GM12878 (cell line): ENCODE results near the gene IQUB. TPM values are rescaled to one million over a fixed set of nuclear protein-coding genes. Genes with fewer than 3 reads are reported as not detected.

Experiments
- CBX5 ChIP-seq: sonication (generic); IDR thresholded peaks from 2 replicates; pipeline ENCODE4 v1.6.1; 2016; ENCODE audit warnings: low read depth, moderate library complexity, mild to moderate bottlenecking, inconsistent platforms
- CHD4 ChIP-seq: fragments of 200-600 bp; sonication (generic); IDR thresholded peaks from 2 replicates; pipeline ENCODE4 v1.6.1; 2016; ENCODE audit warnings: mild to moderate bottlenecking
- CREB1 ChIP-seq: IDR thresholded peaks from 2 replicates; pipeline ENCODE4 v1.6.1; 2012; ENCODE audit warnings: low read depth, mild to moderate bottlenecking, inconsistent platforms
- EZH2 ChIP-seq: IDR thresholded peaks from 2 replicates; pipeline ENCODE4 v1.6.1; 2012; ENCODE audit warnings: low read depth, mild to moderate bottlenecking, control low read depth, inconsistent platforms, low read length, borderline replicate concordance; ENCODE audit not compliant: control insufficient read depth
- HDAC2 ChIP-seq: fragments of 200-600 bp; sonication (generic); IDR thresholded peaks from 2 replicates; pipeline ENCODE4 v1.6.1; 2017
- HDGF ChIP-seq: fragments of 450-650 bp; IDR thresholded peaks from 2 replicates; pipeline ENCODE4 v1.6.1; 2016; ENCODE audit warnings: antibody characterized with exemption
- IKZF2 ChIP-seq, 2 experiments: fragments of 450-650 bp; IDR thresholded peaks; 2 replicates each; pipeline ENCODE4 v1.6.1; 2017; ENCODE audit warnings: mild to moderate bottlenecking in 2 of 2, moderate library complexity in 2 of 2
- JUND ChIP-seq: IDR thresholded peaks from 2 replicates; pipeline ENCODE4 v1.6.1; 2012; ENCODE audit warnings: low read depth, mild to moderate bottlenecking, low read length, improper control_type of control experiment, moderate library complexity
- MEF2A ChIP-seq: IDR thresholded peaks from 2 replicates; pipeline ENCODE4 v1.6.1; 2011; ENCODE audit warnings: low read depth, mild to moderate bottlenecking, low read length, moderate library complexity; ENCODE audit not compliant: insufficient read depth
- NFYB ChIP-seq: IDR thresholded peaks from 2 replicates; pipeline ENCODE4 v1.6.1; 2011; ENCODE audit warnings: low read depth, mild to moderate bottlenecking, low read length, improper control_type of control experiment, moderate library complexity; ENCODE audit not compliant: insufficient read depth
- NR2F1 ChIP-seq: fragments of 450-650 bp; conservative IDR thresholded peaks from 2 replicates; pipeline ENCODE4 v1.6.1; 2017; ENCODE audit warnings: mild to moderate bottlenecking
- PKNOX1 ChIP-seq: fragments of 450-650 bp; IDR thresholded peaks from 2 replicates; pipeline ENCODE4 v1.6.1; 2016; ENCODE audit warnings: mild to moderate bottlenecking
- RAD21 ChIP-seq: IDR thresholded peaks from 2 replicates; pipeline ENCODE4 v1.6.1; 2011; ENCODE audit warnings: mild to moderate bottlenecking, low read depth, low read length, moderate library complexity; ENCODE audit not compliant: insufficient read depth
- RB1 ChIP-seq: fragments of 450-650 bp; formaldehyde crosslinking; IDR thresholded peaks from 2 replicates; pipeline ENCODE4 v1.6.1; 2017; ENCODE audit warnings: mild to moderate bottlenecking, borderline replicate concordance
- RFX5 ChIP-seq: IDR thresholded peaks from 2 replicates; pipeline ENCODE4 v1.6.1; 2011; ENCODE audit warnings: low read depth, low read length, improper control_type of control experiment
- RUNX3 ChIP-seq: IDR thresholded peaks from 2 replicates; pipeline ENCODE4 v1.6.1; 2012; ENCODE audit warnings: low read length, inconsistent platforms
- SREBF2 ChIP-seq: IDR thresholded peaks from 2 replicates; pipeline ENCODE4 v1.6.1; 2012; ENCODE audit warnings: mild to moderate bottlenecking, low read length
- STAT1 ChIP-seq: fragments of 450-650 bp; conservative IDR thresholded peaks from 2 replicates; pipeline ENCODE4 v1.6.1; 2014; ENCODE audit warnings: antibody characterized with exemption, mild to moderate bottlenecking
- TCF12 ChIP-seq: IDR thresholded peaks from 2 replicates; pipeline ENCODE4 v1.6.1; 2011; ENCODE audit warnings: low read depth, mild to moderate bottlenecking, low read length
- TCF7 ChIP-seq: IDR thresholded peaks from 2 replicates; pipeline ENCODE4 v1.6.1; 2014; ENCODE audit warnings: antibody characterized with exemption, borderline replicate concordance
- WRNIP1 ChIP-seq: IDR thresholded peaks from 2 replicates; pipeline ENCODE4 v1.6.1; 2011; ENCODE audit warnings: low read depth, low read length, improper control_type of control experiment, borderline replicate concordance
- YY1 ChIP-seq: IDR thresholded peaks from 2 replicates; pipeline ENCODE4 v1.6.1; 2011; ENCODE audit warnings: low read depth, mild to moderate bottlenecking, low read length
- ZNF24 ChIP-seq: fragments of 450-650 bp; IDR thresholded peaks from 2 replicates; pipeline ENCODE4 v1.6.1; 2017; ENCODE audit warnings: antibody characterized with exemption, mild to moderate bottlenecking
- polyA plus RNA-seq, 11 experiments: library from polyadenylated mRNA; depleted of rRNA in 4 of 11; unstranded in 6 of 11; stranded (reverse) in 5 of 11; fragments of >200 nt; fragmentation: Nextera tagmentation in 4 of 11; fragmentation: Illumina TruSeq in 1 of 11; extraction: Ambion mirVana in 4 of 11; extraction: Trizol in 1 of 11; gene quantifications; 1 replicate in 1 of 11; 2 replicates in 10 of 11; pipeline versions ENCODE4 v1.2.1 to v1.2.3, GENCODE V29; 2011 to 2016; ENCODE audit warnings: inconsistent platforms in 2 of 11, missing spikeins in 2 of 11, low read depth in 1 of 11
- total RNA-seq, 4 experiments: library from RNA; depleted of rRNA in 3 of 4; stranded (reverse); fragments of >200 nt in 3 of 4; fragmentation: Illumina TruSeq in 1 of 4; extraction: Trizol in 1 of 4; gene quantifications; 2 replicates each; pipeline versions ENCODE4 v1.2.1 to v1.2.3, GENCODE V29; 2013 to 2021
- TF ChIP-seq, protein P1 (sequence below): fragments of 450-650 bp; IDR thresholded peaks from 2 replicates; pipeline ENCODE4 v1.6.1; 2016; ENCODE audit warnings: mild to moderate bottlenecking, moderate library complexity, borderline replicate concordance
- TF ChIP-seq, protein P2 (sequence below): IDR thresholded peaks from 2 replicates; pipeline ENCODE4 v1.6.1; 2011; ENCODE audit warnings: borderline replicate concordance, low read depth, mild to moderate bottlenecking, moderate library complexity, mixed read lengths, low read length; ENCODE audit not compliant: insufficient read depth; ENCODE audit errors: extremely low read length
- TF ChIP-seq, protein P3 (sequence below): IDR thresholded peaks from 2 replicates; pipeline ENCODE4 v1.6.1; 2012; ENCODE audit warnings: low read depth, low read length, improper control_type of control experiment

IQUB gene
- total and polyA plus RNA-seq, 10 of the 15 experiments (the other 5 are each of a cell fraction or from before 2014, with no cell fraction given), result 0.04 to 0.08 TPM; not detected in 8

GRCh38 chr7:123557398-123558288, 23.2 kb upstream of the IQUB start, which contains the start of gene NDUFA5 (continued):
- TF ChIP-seq, protein P1, sequence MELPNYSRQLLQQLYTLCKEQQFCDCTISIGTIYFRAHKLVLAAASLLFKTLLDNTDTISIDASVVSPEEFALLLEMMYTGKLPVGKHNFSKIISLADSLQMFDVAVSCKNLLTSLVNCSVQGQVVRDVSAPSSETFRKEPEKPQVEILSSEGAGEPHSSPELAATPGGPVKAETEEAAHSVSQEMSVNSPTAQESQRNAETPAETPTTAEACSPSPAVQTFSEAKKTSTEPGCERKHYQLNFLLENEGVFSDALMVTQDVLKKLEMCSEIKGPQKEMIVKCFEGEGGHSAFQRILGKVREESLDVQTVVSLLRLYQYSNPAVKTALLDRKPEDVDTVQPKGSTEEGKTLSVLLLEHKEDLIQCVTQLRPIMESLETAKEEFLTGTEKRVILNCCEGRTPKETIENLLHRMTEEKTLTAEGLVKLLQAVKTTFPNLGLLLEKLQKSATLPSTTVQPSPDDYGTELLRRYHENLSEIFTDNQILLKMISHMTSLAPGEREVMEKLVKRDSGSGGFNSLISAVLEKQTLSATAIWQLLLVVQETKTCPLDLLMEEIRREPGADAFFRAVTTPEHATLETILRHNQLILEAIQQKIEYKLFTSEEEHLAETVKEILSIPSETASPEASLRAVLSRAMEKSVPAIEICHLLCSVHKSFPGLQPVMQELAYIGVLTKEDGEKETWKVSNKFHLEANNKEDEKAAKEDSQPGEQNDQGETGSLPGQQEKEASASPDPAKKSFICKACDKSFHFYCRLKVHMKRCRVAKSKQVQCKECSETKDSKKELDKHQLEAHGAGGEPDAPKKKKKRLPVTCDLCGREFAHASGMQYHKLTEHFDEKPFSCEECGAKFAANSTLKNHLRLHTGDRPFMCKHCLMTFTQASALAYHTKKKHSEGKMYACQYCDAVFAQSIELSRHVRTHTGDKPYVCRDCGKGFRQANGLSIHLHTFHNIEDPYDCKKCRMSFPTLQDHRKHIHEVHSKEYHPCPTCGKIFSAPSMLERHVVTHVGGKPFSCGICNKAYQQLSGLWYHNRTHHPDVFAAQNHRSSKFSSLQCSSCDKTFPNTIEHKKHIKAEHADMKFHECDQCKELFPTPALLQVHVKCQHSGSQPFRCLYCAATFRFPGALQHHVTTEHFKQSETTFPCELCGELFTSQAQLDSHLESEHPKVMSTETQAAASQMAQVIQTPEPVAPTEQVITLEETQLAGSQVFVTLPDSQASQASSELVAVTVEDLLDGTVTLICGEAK, result no peak; the same call in 1 of the 2 replicates
- TF ChIP-seq HDGF (peak; percentile 78), RAD21 (no peak), CREB1 (peak; percentile 96), RB1 (peak; percentile 44; the same call in 1 of the 2 replicates), PKNOX1 (peak; percentile 88), TCF12 (no peak), YY1 (peak; percentile 98), WRNIP1 (no peak), NFYB (no peak), ZNF24 (no peak), STAT1 (no peak), MEF2A (no peak), CBX5 (0 out of 2 replicates have a peak, but pooled peaks have one; percentile 14), HDAC2 (no peak), RFX5 (no peak), RUNX3 (0 out of 2 replicates have a peak, but pooled peaks have one; percentile 14), CHD4 (no peak), NR2F1 (no peak), EZH2 (no peak), JUND (no peak), TCF7 (no peak), SREBF2 (no peak), IKZF2 (IDR thresholded peaks at IDR 0.05) (peak; percentile 48 to 58; a peak in 2 of 4 replicates)
- TF ChIP-seq, protein P2, sequence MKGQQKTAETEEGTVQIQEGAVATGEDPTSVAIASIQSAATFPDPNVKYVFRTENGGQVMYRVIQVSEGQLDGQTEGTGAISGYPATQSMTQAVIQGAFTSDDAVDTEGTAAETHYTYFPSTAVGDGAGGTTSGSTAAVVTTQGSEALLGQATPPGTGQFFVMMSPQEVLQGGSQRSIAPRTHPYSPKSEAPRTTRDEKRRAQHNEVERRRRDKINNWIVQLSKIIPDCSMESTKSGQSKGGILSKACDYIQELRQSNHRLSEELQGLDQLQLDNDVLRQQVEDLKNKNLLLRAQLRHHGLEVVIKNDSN, result no peak
- TF ChIP-seq, protein P3, sequence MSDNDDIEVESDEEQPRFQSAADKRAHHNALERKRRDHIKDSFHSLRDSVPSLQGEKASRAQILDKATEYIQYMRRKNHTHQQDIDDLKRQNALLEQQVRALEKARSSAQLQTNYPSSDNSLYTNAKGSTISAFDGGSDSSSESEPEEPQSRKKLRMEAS, result peak; percentile 29; the same call in 1 of the 2 replicates
